Neuronal stem cell (in vitro differentiated cells): ENCODE data around the gene REST. TPM values are rescaled to one million over a fixed set of nuclear protein-coding genes. Genes with fewer than 3 reads are reported as not detected.

Source experiments
- DNase-seq: peaks from one replicate; pipeline ENCODE4 v3.0.0-alpha.2; 2013; ENCODE audit warnings: low spot score
- H2AFZ ChIP-seq: one replicate; pipeline ENCODE4 v1.6.1; 2013; ENCODE audit warnings: mild to moderate bottlenecking, low read length, inconsistent platforms
- H2AK5ac ChIP-seq: 2 replicates; pipeline ENCODE4 v1.6.1; 2013; ENCODE audit warnings: low read depth, mild to moderate bottlenecking, inconsistent platforms, low read length, moderate library complexity, mixed read lengths
- H2BK120ac ChIP-seq: 2 replicates; pipeline ENCODE4 v1.6.1; 2013; ENCODE audit warnings: low read depth, mild to moderate bottlenecking, inconsistent platforms, low read length, moderate library complexity, mixed read lengths
- H2BK12ac ChIP-seq: one replicate; pipeline ENCODE4 v1.6.1; 2013; ENCODE audit warnings: low read length, inconsistent platforms
- H2BK15ac ChIP-seq: 2 replicates; pipeline ENCODE4 v1.6.1; 2013; ENCODE audit warnings: mild to moderate bottlenecking, low read length, inconsistent platforms, mixed read lengths
- H2BK5ac ChIP-seq: one replicate; pipeline ENCODE4 v1.6.1; 2013; ENCODE audit warnings: inconsistent platforms, mild to moderate bottlenecking, low read length, moderate library complexity
- H3K14ac ChIP-seq: one replicate; pipeline ENCODE4 v1.6.1; 2013; ENCODE audit warnings: low read length, inconsistent platforms
- H3K18ac ChIP-seq: 2 replicates; pipeline ENCODE4 v1.6.1; 2013; ENCODE audit warnings: low read length, inconsistent platforms
- H3K23ac ChIP-seq: 2 replicates; pipeline ENCODE4 v1.6.1; 2013; ENCODE audit warnings: low read depth, mild to moderate bottlenecking, mixed read lengths, low read length, inconsistent platforms; ENCODE audit not compliant: poor library complexity
- H3K27ac ChIP-seq: replicated peaks from 3 replicates; pipeline ENCODE4 v1.5.1; 2013; ENCODE audit warnings: low read length, inconsistent platforms
- H3K27me3 ChIP-seq, 3 experiments: 2 replicates each; pipeline ENCODE4 v1.6.1; 2013; ENCODE audit warnings: low read length in 3 of 3, mild to moderate bottlenecking in 2 of 3, inconsistent platforms in 1 of 3, low read depth in 1 of 3, mixed read lengths in 1 of 3, moderate library complexity in 1 of 3; ENCODE audit not compliant: control insufficient read depth in 3 of 3, insufficient read depth in 3 of 3
- H3K36me3 ChIP-seq, 2 donors: replicated peaks in 1 of 2; 2 replicates each; pipeline ENCODE4 v1.6.1; 2013; ENCODE audit warnings: low read length in 2 of 2; ENCODE audit not compliant: control insufficient read depth in 2 of 2, insufficient read depth in 2 of 2
- H3K4ac ChIP-seq: 2 replicates; pipeline ENCODE4 v1.6.1; 2013; ENCODE audit warnings: inconsistent platforms, mild to moderate bottlenecking, low read length, moderate library complexity
- H3K4me1 ChIP-seq, 2 donors: 1 replicate in 1 of 2; 2 replicates in 1 of 2; pipeline ENCODE4 v1.6.1; 2013; ENCODE audit warnings: low read length in 2 of 2, low read depth in 1 of 2; ENCODE audit not compliant: control insufficient read depth in 2 of 2, insufficient read depth in 1 of 2
- H3K4me2 ChIP-seq: one replicate; pipeline ENCODE4 v1.6.1; 2013; ENCODE audit warnings: mild to moderate bottlenecking, low read length, inconsistent platforms; ENCODE audit not compliant: insufficient read depth, poor library complexity, severe bottlenecking
- H3K4me3 ChIP-seq, 2 donors: 2 replicates each; pipeline ENCODE4 v1.5.1; 2013; ENCODE audit warnings: low read length in 2 of 2, mild to moderate bottlenecking in 2 of 2, inconsistent platforms in 1 of 2, moderate library complexity in 1 of 2
- H3K79me1 ChIP-seq: one replicate; pipeline ENCODE4 v1.6.1; 2013; ENCODE audit warnings: low read depth, mild to moderate bottlenecking, inconsistent platforms, low read length, moderate library complexity
- H3K9ac ChIP-seq: one replicate; pipeline ENCODE4 v1.6.1; 2013; ENCODE audit warnings: mild to moderate bottlenecking, low read depth, low read length, inconsistent platforms; ENCODE audit not compliant: poor library complexity
- H3K9me3 ChIP-seq, 2 donors: replicated peaks in 1 of 2; 2 replicates each; pipeline versions ENCODE3 to v1.6.1; 2013; ENCODE audit warnings: low read length in 2 of 2, mild to moderate bottlenecking in 2 of 2, inconsistent platforms in 1 of 2, low read depth in 1 of 2, mixed read lengths in 1 of 2, moderate library complexity in 1 of 2; ENCODE audit not compliant: control insufficient read depth in 2 of 2, insufficient read depth in 1 of 2
- H4K8ac ChIP-seq: one replicate; pipeline ENCODE4 v1.6.1; 2013; ENCODE audit warnings: low read depth, mild to moderate bottlenecking, inconsistent platforms, low read length, moderate library complexity
- H4K91ac ChIP-seq: one replicate; pipeline ENCODE4 v1.6.1; 2013; ENCODE audit warnings: low read length, low read depth, mild to moderate bottlenecking, inconsistent platforms; ENCODE audit not compliant: poor library complexity
- WGBS, 2 donors: extraction: QIAGEN DNeasy Blood & Tissue Kit; methylation state at CpG; one replicate each; pipeline ENCODE4 v1.1.7; 2013; ENCODE audit warnings: missing lambda C conversion rate in 2 of 2, mixed read lengths in 1 of 2; ENCODE audit not compliant: insufficient read length in 2 of 2, insufficient replicate concordance in 1 of 2; ENCODE audit errors: extremely low coverage in 2 of 2; 5-methylcytosine and 5-hydroxymethylcytosine counted together
- polyA plus RNA-seq, 2 experiments: library from polyadenylated mRNA; stranded (reverse); fragments of 200-250 nt; gene quantifications; one replicate each; pipeline ENCODE4 v1.2.3, GENCODE V29; 2013

REST gene, protein sequence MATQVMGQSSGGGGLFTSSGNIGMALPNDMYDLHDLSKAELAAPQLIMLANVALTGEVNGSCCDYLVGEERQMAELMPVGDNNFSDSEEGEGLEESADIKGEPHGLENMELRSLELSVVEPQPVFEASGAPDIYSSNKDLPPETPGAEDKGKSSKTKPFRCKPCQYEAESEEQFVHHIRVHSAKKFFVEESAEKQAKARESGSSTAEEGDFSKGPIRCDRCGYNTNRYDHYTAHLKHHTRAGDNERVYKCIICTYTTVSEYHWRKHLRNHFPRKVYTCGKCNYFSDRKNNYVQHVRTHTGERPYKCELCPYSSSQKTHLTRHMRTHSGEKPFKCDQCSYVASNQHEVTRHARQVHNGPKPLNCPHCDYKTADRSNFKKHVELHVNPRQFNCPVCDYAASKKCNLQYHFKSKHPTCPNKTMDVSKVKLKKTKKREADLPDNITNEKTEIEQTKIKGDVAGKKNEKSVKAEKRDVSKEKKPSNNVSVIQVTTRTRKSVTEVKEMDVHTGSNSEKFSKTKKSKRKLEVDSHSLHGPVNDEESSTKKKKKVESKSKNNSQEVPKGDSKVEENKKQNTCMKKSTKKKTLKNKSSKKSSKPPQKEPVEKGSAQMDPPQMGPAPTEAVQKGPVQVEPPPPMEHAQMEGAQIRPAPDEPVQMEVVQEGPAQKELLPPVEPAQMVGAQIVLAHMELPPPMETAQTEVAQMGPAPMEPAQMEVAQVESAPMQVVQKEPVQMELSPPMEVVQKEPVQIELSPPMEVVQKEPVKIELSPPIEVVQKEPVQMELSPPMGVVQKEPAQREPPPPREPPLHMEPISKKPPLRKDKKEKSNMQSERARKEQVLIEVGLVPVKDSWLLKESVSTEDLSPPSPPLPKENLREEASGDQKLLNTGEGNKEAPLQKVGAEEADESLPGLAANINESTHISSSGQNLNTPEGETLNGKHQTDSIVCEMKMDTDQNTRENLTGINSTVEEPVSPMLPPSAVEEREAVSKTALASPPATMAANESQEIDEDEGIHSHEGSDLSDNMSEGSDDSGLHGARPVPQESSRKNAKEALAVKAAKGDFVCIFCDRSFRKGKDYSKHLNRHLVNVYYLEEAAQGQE
- 24.1 TPM for polyA plus RNA-seq (2013, experiment 1 of 2)
- 25.4 TPM for polyA plus RNA-seq (2013, experiment 2 of 2)

DNA sequence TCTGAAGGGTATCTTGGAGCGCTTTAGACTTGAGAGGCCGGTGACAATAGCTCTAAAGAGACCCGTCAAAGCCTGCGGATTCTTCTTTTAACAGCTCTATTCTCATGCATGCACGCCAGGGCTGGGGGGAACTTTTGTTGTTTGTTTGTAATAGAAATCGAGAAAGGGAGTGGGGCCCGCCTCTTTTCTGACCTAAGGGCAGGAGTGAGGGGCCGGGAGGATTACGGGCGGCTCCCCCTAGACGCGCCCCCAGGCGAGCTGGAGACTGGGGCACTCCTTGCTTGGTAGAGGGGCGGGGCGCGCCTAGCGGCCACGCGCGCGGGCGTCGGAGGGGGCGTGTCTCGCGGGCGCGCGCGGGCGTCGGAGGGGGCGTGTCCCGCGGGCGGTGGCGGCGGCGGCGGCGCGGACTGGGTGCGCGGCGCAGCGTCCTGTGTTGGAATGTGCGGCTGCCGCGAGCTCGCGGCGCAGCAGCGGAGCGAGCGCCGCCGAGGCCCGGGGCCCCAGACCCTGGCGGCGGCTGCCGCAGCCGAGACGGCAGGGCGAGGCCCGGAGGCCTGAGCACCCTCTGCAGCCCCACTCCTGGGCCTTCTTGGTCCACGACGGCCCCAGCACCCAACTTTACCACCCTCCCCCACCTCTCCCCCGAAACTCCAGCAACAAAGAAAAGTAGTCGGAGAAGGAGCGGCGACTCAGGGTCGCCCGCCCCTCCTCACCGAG, at the start of gene REST:
REST (plus strand) TSS at position 412 of the 717 bp plus-strand sequence. CDS start 2,739 bp downstream, outside the sequence.
- H2AK5ac ChIP-seq: no peak within 1 kb of the TSS
- peak; percentile 83 for DNase-seq
- H3K4ac ChIP-seq: no peak within 1 kb of the TSS
- H3K36me3 ChIP-seq: peaks cover 0 to 19% of the 10 kb centered on the region in 2 donors
- H2BK15ac ChIP-seq: no peak within 1 kb of the TSS
- H2BK5ac ChIP-seq: peak within 1 kb of the TSS; percentile 85
- H4K91ac ChIP-seq: no peak within 1 kb of the TSS
- H2BK12ac ChIP-seq: no peak within 1 kb of the TSS
- peak within 1 kb of the TSS; percentile 96 for H3K18ac ChIP-seq
- H3K79me1 ChIP-seq: peaks cover 2% of the 10 kb centered on the region
- H4K8ac ChIP-seq: no peak within 1 kb of the TSS
- H2BK120ac ChIP-seq: peak within 1 kb of the TSS; percentile 38
- no CpG with 5 or more reads among the region's 74 CpGs for WGBS, 2 donors
- H3K4me1 ChIP-seq: peaks cover 13 to 16% of the 10 kb centered on the region in 2 donors
- H3K4me3 ChIP-seq: peak within 1 kb of the TSS; percentile 73 to 98
- H2AFZ ChIP-seq: peak within 1 kb of the TSS; percentile 91
- no peaks in the 10 kb centered on the region for H3K9me3 ChIP-seq
- peak within 1 kb of the TSS; percentile 60 for H3K4me2 ChIP-seq
- H3K9ac ChIP-seq: peak within 1 kb of the TSS; percentile 84
- H3K27me3 ChIP-seq: peaks cover 0 to 12% (median 9%) of the 10 kb centered on the region in 3 experiments
- peak within 1 kb of the TSS; percentile 87 for H3K27ac ChIP-seq
- no peak within 1 kb of the TSS for H3K14ac ChIP-seq
- H3K23ac ChIP-seq: peak within 1 kb of the TSS; percentile 59

DNA sequence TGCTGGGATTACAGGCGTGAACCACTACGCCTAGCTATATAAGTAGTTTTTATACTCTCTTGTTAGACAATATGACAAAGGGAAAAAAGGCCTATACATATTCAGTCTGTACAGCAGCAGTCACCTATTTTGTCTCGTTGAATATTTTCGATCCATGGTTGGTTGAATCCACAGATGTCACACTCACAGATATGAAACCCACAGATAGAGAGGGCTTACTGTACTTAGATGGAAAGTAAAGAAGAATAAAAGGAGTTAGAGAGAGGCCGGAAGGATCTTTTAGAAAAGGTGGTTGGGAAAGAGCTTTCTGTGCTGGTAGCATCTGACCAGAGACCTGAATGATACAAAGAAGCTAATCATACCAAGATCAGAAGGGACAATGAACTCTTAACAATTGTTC, 47.9 kb upstream of the REST start:
- H4K91ac ChIP-seq: no peak overlapping the region
- no peak overlapping the region for H3K27ac ChIP-seq
- no peak overlapping the region for H2AK5ac ChIP-seq
- no peak overlapping the region for H4K8ac ChIP-seq
- no peak for DNase-seq
- no peak overlapping the region for H2BK120ac ChIP-seq
- H3K4me3 ChIP-seq: no peak overlapping the region
- WGBS, 2 donors: no CpG with 5 or more reads among the region's 5 CpGs
- H2AFZ ChIP-seq: no peak overlapping the region
- no peak overlapping the region for H3K9ac ChIP-seq
- no peaks in the 10 kb centered on the region for H3K9me3 ChIP-seq
- H2BK12ac ChIP-seq: no peak overlapping the region
- no peak overlapping the region for H3K4ac ChIP-seq
- no peaks in the 10 kb centered on the region for H3K36me3 ChIP-seq
- H2BK15ac ChIP-seq: no peak overlapping the region
- H3K79me1 ChIP-seq: no peaks in the 10 kb centered on the region
- peaks cover 0 to 9% (median 0%) of the 10 kb centered on the region in 3 experiments for H3K27me3 ChIP-seq
- H2BK5ac ChIP-seq: no peak overlapping the region
- no peak overlapping the region for H3K14ac ChIP-seq
- no peak overlapping the region for H3K4me2 ChIP-seq
- H3K23ac ChIP-seq: no peak overlapping the region
- no peak overlapping the region for H3K18ac ChIP-seq
- H3K4me1 ChIP-seq: no peaks in the 10 kb centered on the region

DNA sequence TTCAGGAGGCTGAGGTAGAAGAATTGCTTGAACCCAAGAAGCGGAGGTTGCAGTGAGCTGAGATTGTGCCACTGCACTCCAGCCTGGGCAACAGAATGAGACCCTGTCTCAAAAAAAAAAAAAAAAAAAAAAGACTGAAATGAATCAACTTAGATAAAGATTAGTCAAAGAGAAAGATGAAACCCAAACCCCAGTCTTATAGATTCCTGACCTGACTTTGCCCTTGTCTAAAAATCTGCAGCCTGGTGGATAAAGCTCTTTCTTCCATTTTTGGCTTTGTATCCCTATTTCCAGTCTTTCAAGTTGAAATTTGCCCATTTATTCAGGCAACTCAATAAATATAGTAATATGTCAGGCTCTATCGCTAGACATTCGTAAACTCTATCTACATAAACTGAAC, 46.9 kb upstream of the REST start:
- no peak overlapping the region for H3K4me2 ChIP-seq
- H3K27me3 ChIP-seq: peaks cover 0 to 9% (median 0%) of the 10 kb centered on the region in 3 experiments
- no peak overlapping the region for H3K4me3 ChIP-seq
- no peak overlapping the region for H3K27ac ChIP-seq
- no peak overlapping the region for H2BK5ac ChIP-seq
- H2AK5ac ChIP-seq: no peak overlapping the region
- H3K18ac ChIP-seq: no peak overlapping the region
- no peaks in the 10 kb centered on the region for H3K79me1 ChIP-seq
- H3K23ac ChIP-seq: no peak overlapping the region
- no peak overlapping the region for H4K91ac ChIP-seq
- H2AFZ ChIP-seq: no peak overlapping the region
- no peaks in the 10 kb centered on the region for H3K4me1 ChIP-seq
- no peaks in the 10 kb centered on the region for H3K36me3 ChIP-seq
- H3K9me3 ChIP-seq: no peaks in the 10 kb centered on the region
- H2BK15ac ChIP-seq: no peak overlapping the region
- WGBS, 2 donors: no CpG with 5 or more reads among the region's 3 CpGs
- no peak overlapping the region for H2BK120ac ChIP-seq
- H3K14ac ChIP-seq: no peak overlapping the region
- no peak overlapping the region for H3K4ac ChIP-seq
- no peak overlapping the region for H3K9ac ChIP-seq
- no peak overlapping the region for H2BK12ac ChIP-seq
- no peak for DNase-seq
- no peak overlapping the region for H4K8ac ChIP-seq
